Stomach (tissue), 4 donors: Measurements from ENCODE around the gene SFI1.

Experiments
- CTCF ChIP-seq, 7 experiments: fragments of 450-650 bp in 4 of 7; fragments of 200-600 bp in 3 of 7; sonication (generic) in 3 of 7; IDR thresholded peaks; one replicate each; pipeline ENCODE4 v1.5.1; 2016 to 2019; ENCODE audit warnings: antibody characterized with exemption in 7 of 7, control low read depth in 2 of 7, mild to moderate bottlenecking in 1 of 7
- POLR2AphosphoS5 ChIP-seq, 3 donors: sonication (generic); formaldehyde crosslinking; IDR thresholded peaks; one replicate each; pipeline ENCODE4 v1.6.1; 2016; ENCODE audit warnings: antibody characterized with exemption in 3 of 3

DNA sequence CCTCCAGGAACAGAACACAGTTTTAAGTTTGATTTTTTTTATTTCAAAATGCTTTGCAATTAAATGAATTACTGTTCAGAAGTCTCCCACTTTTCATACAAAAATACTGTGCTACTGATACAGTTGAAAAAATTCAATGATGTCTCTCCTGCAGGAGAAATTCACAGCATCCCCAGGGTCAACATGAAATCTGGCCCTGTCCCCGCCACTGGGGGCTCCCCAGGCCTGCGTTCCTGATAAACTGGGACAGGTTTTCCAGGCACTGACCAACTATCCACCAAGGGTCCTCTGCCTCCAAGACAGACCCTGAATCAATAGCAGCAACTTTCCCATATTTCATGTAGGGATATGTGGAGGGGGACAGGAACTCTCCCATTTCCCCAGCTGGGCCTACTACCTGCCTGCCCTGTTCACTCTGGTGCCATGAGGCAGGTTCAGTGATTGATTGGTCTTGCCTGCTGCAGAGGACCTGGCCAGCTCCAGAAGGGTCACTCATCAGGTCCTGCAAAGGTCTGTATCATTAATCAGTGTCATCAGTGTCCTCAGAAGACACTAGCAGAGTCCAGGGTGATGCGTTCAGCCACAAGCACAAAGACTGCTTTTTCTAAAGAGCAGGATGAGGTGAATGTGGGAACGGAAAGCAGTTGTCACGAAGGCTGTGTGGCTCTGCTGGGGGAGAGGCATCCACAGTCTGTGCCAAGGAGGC is 122.3 kb downstream of the SFI1 start:
- TF ChIP-seq CTCF (IDR thresholded peaks at IDR 0.05) (no peak), POLR2AphosphoS5 (IDR thresholded peaks at IDR 0.05) (no peak)
